NCI-H345 (cell line): ENCODE measurements around the gene TRAF3.

Source experiments
- DNase-seq: peaks from one replicate; lab custom pipeline; 2025; lab: John Stamatoyannopoulos, UW

TRAF3 gene

GRCh38 chr14:102908766-102909455 is 131.7 kb downstream of the TRAF3 start:
- no peak for DNase-seq

- DNase-seq, result no peak
These were observed 132.2 kb downstream of the TRAF3 start for GRCh38 chr14:102909462-102909861.

- DNase-seq, result no peak
These were observed 132.7 kb downstream of the TRAF3 start for GRCh38 chr14:102909911-102910310.

- DNase-seq, result no peak
These were observed 133.2 kb downstream of the TRAF3 start for GRCh38 chr14:102910442-102910841.

- DNase-seq, result no peak
These were observed 134.3 kb downstream of the TRAF3 start for GRCh38 chr14:102911541-102911951.

- no peak for DNase-seq
These were observed 134.9 kb downstream of the TRAF3 start for GRCh38 chr14:102911991-102912761.

- DNase-seq, result no peak
These were observed 136.3 kb downstream of the TRAF3 start for GRCh38 chr14:102913341-102914211.

- no peak for DNase-seq
These were observed 137.4 kb downstream of the TRAF3 start for GRCh38 chr14:102914474-102915291.

GRCh38 chr14:102915292-102916110 is 138.3 kb downstream of the TRAF3 start:
- DNase-seq, result no peak

- no peak for DNase-seq
These were observed 139.3 kb downstream of the TRAF3 start for GRCh38 chr14:102916347-102917055.

- DNase-seq, result no peak
These were observed 139.8 kb downstream of the TRAF3 start for GRCh38 chr14:102917056-102917385.

- DNase-seq, result peak; percentile 53
These were observed 140.4 kb downstream of the TRAF3 start for GRCh38 chr14:102917469-102918211.

- no peak for DNase-seq
These were observed 141.2 kb downstream of the TRAF3 start for GRCh38 chr14:102918438-102918837.

GRCh38 chr14:102920273-102920997 is 143.2 kb downstream of the TRAF3 start:
- DNase-seq, result no peak

GRCh38 chr14:102920998-102921304 is 143.7 kb downstream of the TRAF3 start:
- no peak for DNase-seq

- DNase-seq, result no peak
These were observed 145.4 kb downstream of the TRAF3 start, which contains the start of gene AMN for GRCh38 chr14:102922490-102923200. Gene AMN (plus strand): TSS chr14:102922663. CDS start chr14:102922689, 26 bp downstream.

GRCh38 chr14:102923201-102923924 is 146.1 kb downstream of the TRAF3 start:
- no peak for DNase-seq
